Osteocyte (in vitro differentiated cells): ENCODE measurements around the gene TWIST2. TPM values are rescaled to one million over a fixed set of nuclear protein-coding genes. Genes with fewer than 3 reads are reported as not detected.
A peak's percentile ranks its signal among the peaks of the same experiment; 100 is the strongest.

Source experiments
- DNase-seq: peaks from one replicate; pipeline ENCODE4 v3.0.0; 2021; ENCODE audit warnings: mixed read lengths; ENCODE audit not compliant: unreplicated experiment; ENCODE audit errors: extremely low spot score
- H3K27ac Mint-ChIP-seq: one replicate; pipeline ENCODE4 v1.8.0; 2021; ENCODE audit warnings: mild to moderate bottlenecking, mixed read lengths; ENCODE audit not compliant: unreplicated experiment
- H3K27me3 Mint-ChIP-seq: one replicate; pipeline ENCODE4 v1.8.0; 2021; ENCODE audit warnings: mixed read lengths; ENCODE audit not compliant: unreplicated experiment
- H3K36me3 Mint-ChIP-seq: one replicate; pipeline ENCODE4 v1.8.0; 2021; ENCODE audit warnings: mixed read lengths; ENCODE audit not compliant: unreplicated experiment
- H3K4me1 Mint-ChIP-seq: one replicate; pipeline ENCODE4 v1.8.0; 2021; ENCODE audit warnings: mixed read lengths; ENCODE audit not compliant: unreplicated experiment
- H3K4me3 Mint-ChIP-seq: one replicate; pipeline ENCODE4 v1.8.0; 2021; ENCODE audit warnings: mild to moderate bottlenecking, moderate library complexity, mixed read lengths; ENCODE audit not compliant: unreplicated experiment
- H3K9me3 Mint-ChIP-seq: one replicate; pipeline ENCODE4 v1.8.0; 2021; ENCODE audit warnings: mixed read lengths; ENCODE audit not compliant: unreplicated experiment
- CTCF ChIP-seq: fragments of 200-600 bp; sonication (generic); IDR thresholded peaks from 2 replicates; pipeline ENCODE4 v1.5.0; 2021; ENCODE audit warnings: antibody characterized with exemption, mild to moderate bottlenecking, moderate library complexity
- total RNA-seq: library from RNA; stranded (reverse); gene quantifications from 2 replicates; pipeline ENCODE4 v1.2.1, GENCODE V29; 2021

The TWIST2 gene
- total RNA-seq, 1 donor from 2014 or later = 6.0 TPM

GRCh38 chr2:238859636-238860347 is 11.9 kb downstream of the TWIST2 start:
- Mint-ChIP-seq H3K9me3 (no peaks in the 10 kb centered on the region), H3K4me3 (no peak overlapping the region), H3K27me3 (no peaks in the 10 kb centered on the region), H3K27ac (no peak overlapping the region), H3K4me1 (peaks cover 23% of the 10 kb centered on the region), H3K36me3 (no peaks in the 10 kb centered on the region)
- TF ChIP-seq CTCF = no peak
- no peak for DNase-seq

DNA sequence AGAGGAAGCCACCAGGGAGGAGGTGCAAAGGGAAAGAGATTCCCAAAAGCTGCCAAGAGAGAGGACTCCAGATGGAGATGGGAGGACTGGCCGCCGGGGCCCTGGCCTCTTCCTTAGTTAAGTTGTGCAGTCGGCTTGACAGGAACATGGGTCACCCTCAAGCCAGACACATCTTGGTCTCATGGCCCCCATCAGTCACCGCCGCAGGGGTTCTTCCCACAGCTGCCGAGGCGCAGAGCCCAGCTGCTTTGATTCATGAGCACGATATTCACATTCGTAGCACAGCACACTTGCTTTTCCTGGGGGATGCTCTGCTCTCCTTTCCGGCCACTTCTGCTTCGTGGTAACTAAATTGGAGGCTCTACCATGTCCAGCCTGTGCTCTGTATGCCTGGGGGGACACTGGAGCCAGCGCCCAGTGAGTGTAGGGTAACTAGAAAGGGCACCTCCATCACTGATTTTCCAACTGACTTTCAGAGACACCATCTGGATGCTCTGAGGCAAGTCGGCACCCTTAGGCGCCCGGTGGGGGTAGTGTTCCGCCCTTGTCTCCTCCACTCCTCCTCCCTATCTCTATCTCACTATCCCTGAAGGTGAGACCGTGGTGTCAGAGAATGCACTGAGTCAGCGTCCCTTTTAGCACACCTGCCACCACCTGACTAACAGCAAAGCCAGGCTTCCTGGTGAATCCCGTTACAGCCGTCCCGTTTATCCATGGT is 13.3 kb downstream of the TWIST2 start:
- no peak for DNase-seq
- Mint-ChIP-seq H3K9me3 (no peaks in the 10 kb centered on the region), H3K4me3 (no peak overlapping the region), H3K4me1 (peaks cover 34% of the 10 kb centered on the region), H3K27me3 (no peaks in the 10 kb centered on the region), H3K27ac (no peak overlapping the region), H3K36me3 (no peaks in the 10 kb centered on the region)
- TF ChIP-seq CTCF = no peak

DNA sequence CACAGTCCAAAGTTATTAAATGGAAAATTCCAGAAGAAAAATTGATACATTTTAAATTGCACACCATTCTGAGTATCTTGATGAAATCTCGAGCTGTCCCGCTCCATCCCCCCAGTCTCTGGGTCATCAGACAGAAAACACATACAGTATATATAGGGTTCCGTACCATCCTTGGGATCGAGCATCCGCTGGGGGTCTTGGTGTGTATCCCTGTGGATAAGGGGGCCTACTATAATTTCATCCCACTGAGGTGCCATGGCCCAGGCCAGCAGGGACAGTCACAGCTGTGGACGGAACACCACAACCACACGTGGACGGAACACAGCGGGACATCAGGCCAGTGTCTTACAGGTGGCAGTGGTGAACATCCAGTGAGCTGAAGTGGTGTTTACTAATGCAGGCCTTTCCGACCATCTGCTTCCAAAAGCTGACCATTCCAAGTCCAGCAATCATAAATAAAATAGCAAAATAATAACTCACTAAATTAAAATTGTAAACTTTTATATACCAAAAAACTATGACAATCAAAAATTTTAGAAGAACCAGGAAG is 14.0 kb downstream of the TWIST2 start:
- H3K9me3 Mint-ChIP-seq = no peaks in the 10 kb centered on the region
- H3K27me3 Mint-ChIP-seq = no peaks in the 10 kb centered on the region
- no peak overlapping the region for H3K27ac Mint-ChIP-seq
- no peaks in the 10 kb centered on the region for H3K36me3 Mint-ChIP-seq
- H3K4me3 Mint-ChIP-seq = no peak overlapping the region
- DNase-seq = peak; percentile 65
- peaks cover 38% of the 10 kb centered on the region for H3K4me1 Mint-ChIP-seq
- TF ChIP-seq CTCF = no peak

- no peaks in the 10 kb centered on the region for H3K27me3 Mint-ChIP-seq
- H3K27ac Mint-ChIP-seq = peak overlapping the region; percentile 97
- DNase-seq = no peak
- H3K4me1 Mint-ChIP-seq = peaks cover 46% of the 10 kb centered on the region
- no peaks in the 10 kb centered on the region for H3K9me3 Mint-ChIP-seq
- TF ChIP-seq CTCF = no peak
- no peak overlapping the region for H3K4me3 Mint-ChIP-seq
- H3K36me3 Mint-ChIP-seq = no peaks in the 10 kb centered on the region
Observed at GRCh38 chr2:238862701-238863100, 14.8 kb downstream of the TWIST2 start.

DNA sequence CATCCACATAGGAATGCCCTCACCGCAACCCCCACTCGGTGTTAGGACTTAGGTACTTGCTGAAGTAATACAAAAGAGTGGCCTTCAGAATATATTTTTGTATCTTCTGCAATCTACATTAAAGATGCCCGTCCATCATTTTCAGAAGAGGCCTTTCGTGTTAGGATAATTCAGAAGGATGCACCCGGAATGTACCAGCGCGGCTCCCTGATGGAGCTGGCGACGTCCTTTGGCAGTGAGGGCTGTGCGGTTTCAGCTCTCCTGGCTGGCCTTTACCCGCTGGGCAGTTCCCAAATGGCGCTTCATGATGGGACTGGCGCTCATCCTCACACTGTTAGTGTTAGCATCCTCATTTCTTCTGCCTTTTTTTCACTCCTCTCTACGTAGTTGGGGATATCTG is 15.3 kb downstream of the TWIST2 start:
- Mint-ChIP-seq H3K4me3 (no peak overlapping the region), H3K4me1 (peaks cover 52% of the 10 kb centered on the region), H3K36me3 (no peaks in the 10 kb centered on the region), H3K27me3 (no peaks in the 10 kb centered on the region), H3K27ac (peak overlapping the region; percentile 97), H3K9me3 (no peaks in the 10 kb centered on the region)
- TF ChIP-seq CTCF = no peak
- DNase-seq = no peak
